Calu3 (cell line): ENCODE data around the gene IGFBP2. TPM values are rescaled to one million over a fixed set of nuclear protein-coding genes. Genes with fewer than 3 reads are reported as not detected.

Source experiments
- BruUV-seq: library from RNA; stranded (reverse); fragments of 400-500 nt; replicated peaks from 2 replicates; lab custom pipeline; 2021; lab: Mats Ljungman, UMichigan
- CTCF ChIA-PET: fragments of 300-600 bp; sonication (Branson Sonifier 250); formaldehyde crosslinking; loops from one replicate; lab custom pipeline; 2022; ENCODE audit warnings: antibody characterized with exemption; lab: Charles Lee
- DNase-seq: peaks from one replicate; pipeline ENCODE4 v3.0.0; 2022
- H3K27ac Mint-ChIP-seq: one replicate; pipeline ENCODE4 v1.8.0; 2022; ENCODE audit warnings: mixed read lengths; ENCODE audit not compliant: unreplicated experiment
- H3K27me3 Mint-ChIP-seq: one replicate; pipeline ENCODE4 v1.8.0; 2022; ENCODE audit warnings: mixed read lengths; ENCODE audit not compliant: unreplicated experiment
- H3K36me3 Mint-ChIP-seq: one replicate; pipeline ENCODE4 v1.8.0; 2022; ENCODE audit warnings: mild to moderate bottlenecking, moderate library complexity, mixed read lengths; ENCODE audit not compliant: insufficient read depth, unreplicated experiment
- H3K4me1 Mint-ChIP-seq: one replicate; pipeline ENCODE4 v1.8.0; 2022; ENCODE audit warnings: mild to moderate bottlenecking, low read depth, mixed read lengths; ENCODE audit not compliant: unreplicated experiment
- H3K4me3 Mint-ChIP-seq: one replicate; pipeline ENCODE4 v1.8.0; 2022; ENCODE audit warnings: mild to moderate bottlenecking, low read depth, moderate library complexity, mixed read lengths; ENCODE audit not compliant: unreplicated experiment
- H3K9me3 Mint-ChIP-seq: one replicate; pipeline ENCODE4 v1.8.0; 2022; ENCODE audit warnings: low read depth, mixed read lengths; ENCODE audit not compliant: unreplicated experiment
- CTCF ChIP-seq: fragments of 200-600 bp; IDR thresholded peaks from one replicate; pipeline ENCODE4 v1.8.0; 2022; ENCODE audit warnings: antibody characterized with exemption; ENCODE audit not compliant: unreplicated experiment
- intact Hi-C: fragments of 100-400 bp; cut with micrococcal nuclease; formaldehyde crosslinking; loops from one replicate; pipeline ENCODE4 v1.10.0; 2022; ENCODE audit not compliant: unreplicated experiment
- total RNA-seq: library from RNA; stranded (reverse); gene quantifications from 2 replicates; pipeline ENCODE4 v1.2.3, GENCODE V29; 2022

The IGFBP2 gene
- total RNA-seq, 1 experiment from 2014 or later = 175 TPM

GRCh38 chr2:216653931-216654365 lies 20.7 kb downstream of the IGFBP2 start:
- H3K27ac Mint-ChIP-seq = no peak overlapping the region
- BruUV-seq = no TSS peak
- intact Hi-C loops = loop anchor here (2.0 to 5.0 kb wide), 2 partner anchors 17 to 52 kb away; no protein-coding TSS in a partner anchor

GRCh38 chr2:216654528-216655052 lies 21.4 kb downstream of the IGFBP2 start:
- CTCF ChIA-PET = no interaction called here
- no peak for TF ChIP-seq CTCF
- Mint-ChIP-seq H3K9me3 (no peaks in the 10 kb centered on the region), H3K36me3 (peaks cover 9% of the 10 kb centered on the region), H3K27me3 (no peaks in the 10 kb centered on the region), H3K4me3 (no peak overlapping the region), H3K4me1 (peaks cover 45% of the 10 kb centered on the region), H3K27ac (no peak overlapping the region)
- intact Hi-C loops = loop anchor here (5.0 kb wide), 1 partner anchor 52 kb away; no protein-coding TSS in a partner anchor
- DNase-seq = no peak
- BruUV-seq = no TSS peak

More at GRCh38 chr2:216653931-216654365, 20.7 kb downstream of the IGFBP2 start:
- CTCF ChIA-PET = interaction anchor here (0.6 kb wide), 1 partner anchor 41 kb away, joined by 5 read pairs; the partner anchor contains the start of gene IGFBP5
- Mint-ChIP-seq H3K36me3 (peaks cover 9% of the 10 kb centered on the region), H3K4me1 (peaks cover 48% of the 10 kb centered on the region), H3K9me3 (no peaks in the 10 kb centered on the region), H3K4me3 (no peak overlapping the region), H3K27me3 (no peaks in the 10 kb centered on the region)
- no peak for DNase-seq
- TF ChIP-seq CTCF = no peak

- no peak overlapping the region for H3K27ac Mint-ChIP-seq
- H3K9me3 Mint-ChIP-seq = no peaks in the 10 kb centered on the region
- no peak for TF ChIP-seq CTCF
- no peaks in the 10 kb centered on the region for H3K27me3 Mint-ChIP-seq
- intact Hi-C loops = no loop called here
- H3K4me3 Mint-ChIP-seq = no peak overlapping the region
- H3K36me3 Mint-ChIP-seq = peaks cover 7% of the 10 kb centered on the region
- BruUV-seq = no TSS peak
- CTCF ChIA-PET = interaction anchor here (1.1 to 1.4 kb wide), 2 partner anchors 27 to 138 kb away, joined by 3 to 4 read pairs; no protein-coding TSS in a partner anchor
- DNase-seq = no peak
- peaks cover 22% of the 10 kb centered on the region for H3K4me1 Mint-ChIP-seq
Measured at GRCh38 chr2:216657086-216657855, 24.1 kb downstream of the IGFBP2 start.

- no TSS peak for BruUV-seq
- intact Hi-C loops = no loop called here
- Mint-ChIP-seq H3K4me3 (no peak overlapping the region), H3K4me1 (peaks cover 15% of the 10 kb centered on the region), H3K27me3 (no peaks in the 10 kb centered on the region), H3K36me3 (peaks cover 7% of the 10 kb centered on the region), H3K9me3 (no peaks in the 10 kb centered on the region), H3K27ac (no peak overlapping the region)
- DNase-seq = no peak
- TF ChIP-seq CTCF = no peak
- CTCF ChIA-PET = interaction anchor here (1.1 to 1.4 kb wide), 2 partner anchors 28 to 139 kb away, joined by 3 to 4 read pairs; no protein-coding TSS in a partner anchor
Measured at GRCh38 chr2:216657980-216658379, 24.8 kb downstream of the IGFBP2 start.
